Kidney (tissue), 14 donors: ENCODE measurements around the gene PLCD1. TPM values are rescaled to one million over a fixed set of nuclear protein-coding genes. Genes with fewer than 3 reads are reported as not detected.

Experiments
- DNase-seq, 5 donors: peaks; one replicate each; pipeline ENCODE4 v3.0.0-alpha.2; 2013 to 2020
- FAIRE-seq: peaks from 2 replicates; lab custom pipeline; 2012; peaks lifted over from hg19 to GRCh38; lab: Jason Lieb, UNC
- H3K27ac ChIP-seq, 2 donors: one replicate each; pipeline ENCODE4 v1.7.0; 2013; ENCODE audit warnings: low read depth in 2 of 2, low read length in 2 of 2, inconsistent platforms in 1 of 2
- H3K27me3 ChIP-seq: one replicate; pipeline ENCODE4 v1.7.1; 2013; ENCODE audit warnings: low read length, inconsistent platforms; ENCODE audit not compliant: control insufficient read depth, insufficient read depth
- H3K36me3 ChIP-seq, 3 donors: one replicate each; pipeline versions ENCODE4 v1.7.0 to v1.7.1; 2013; ENCODE audit warnings: low read length in 3 of 3, control low read depth in 1 of 3, inconsistent platforms in 1 of 3; ENCODE audit not compliant: insufficient read depth in 3 of 3, control insufficient read depth in 2 of 3
- H3K4me1 ChIP-seq, 3 donors: one replicate each; pipeline versions ENCODE4 v1.7.0 to v1.7.1; 2013; ENCODE audit warnings: low read length in 3 of 3, inconsistent platforms in 1 of 3, low read depth in 1 of 3; ENCODE audit not compliant: control insufficient read depth in 2 of 3, insufficient read depth in 2 of 3
- H3K4me3 ChIP-seq, 3 donors: one replicate each; pipeline versions ENCODE4 v1.7.0 to v1.8.1; 2013; ENCODE audit warnings: low read length in 3 of 3, control low read depth in 1 of 3, inconsistent platforms in 1 of 3
- H3K9ac ChIP-seq, 3 donors: one replicate each; pipeline versions ENCODE4 v1.7.0 to v1.7.1; 2013; ENCODE audit warnings: low read length in 3 of 3, control low read depth in 1 of 3, inconsistent platforms in 1 of 3
- H3K9me3 ChIP-seq, 3 donors: one replicate each; pipeline versions ENCODE4 v1.7.0 to v1.7.1; 2013; ENCODE audit warnings: low read length in 3 of 3, control low read depth in 1 of 3, inconsistent platforms in 1 of 3; ENCODE audit not compliant: control insufficient read depth in 2 of 3, insufficient read depth in 1 of 3
- CTCF ChIP-seq: IDR thresholded peaks from 3 replicates; pipeline ENCODE4 v1.5.1; 2012; ENCODE audit warnings: mild to moderate bottlenecking, moderate library complexity, borderline replicate concordance; ENCODE audit not compliant: insufficient read depth; ENCODE audit errors: extremely low read depth
- intact Hi-C: fragments of 100-400 bp; cut with DNase I; formaldehyde crosslinking; loops from one replicate; pipeline ENCODE4 v1.11.1; 2022
- polyA plus RNA-seq: library from polyadenylated mRNA; stranded (reverse); fragments of 350-450 nt; fragmentation: Illumina TruSeq; extraction: RNeasy Lipid Tissue Mini Kit (QIAGEN cat#74804); gene quantifications from one replicate; pipeline ENCODE4 v1.2.3, GENCODE V29; 2014; ENCODE audit warnings: low read depth, low replicate concordance; ENCODE audit not compliant: insufficient read depth
- total RNA-seq: library from RNA; stranded (reverse); fragmentation: NEBNext Ultra II Directional; extraction: Animal tissue kit (Norgen Biotek cat#: 25700); gene quantifications from one replicate; pipeline ENCODE4 v1.2.1, GENCODE V29; 2021
- donor health status: control.
- donor health status: control.
- donor health status: control.
- donor health status: control.
- donor health status: control.
- donor health status: DM: yes; HTN: yes; CAD: no.
- donor health status: Normal renal cell carcinoma (clear cell type).

PLCD1 gene
- total and polyA plus RNA-seq, 2 donors from 2014 or later = 39.1 to 50.0 TPM

GRCh38 chr3:38051131-38051530, 21.7 kb upstream of the PLCD1 start:
- H3K27me3 ChIP-seq = no peaks in the 10 kb centered on the region
- DNase-seq = no peak
- H3K27ac ChIP-seq = no peak overlapping the region
- TF ChIP-seq CTCF = no peak
- no peaks in the 10 kb centered on the region for H3K36me3 ChIP-seq
- H3K4me1 ChIP-seq = no peaks in the 10 kb centered on the region
- FAIRE-seq = no peak
- intact Hi-C loops = no loop called here
- H3K4me3 ChIP-seq = no peak overlapping the region
- H3K9ac ChIP-seq = no peak overlapping the region
- no peaks in the 10 kb centered on the region for H3K9me3 ChIP-seq

GRCh38 chr3:38049358-38050126, 20.1 kb upstream of the PLCD1 start:
- TF ChIP-seq CTCF = no peak
- no peaks in the 10 kb centered on the region for H3K36me3 ChIP-seq
- H3K27ac ChIP-seq = no peak overlapping the region
- no peak overlapping the region for H3K9ac ChIP-seq
- no peaks in the 10 kb centered on the region for H3K9me3 ChIP-seq
- H3K4me3 ChIP-seq = no peak overlapping the region
- FAIRE-seq (no peak), DNase-seq (no peak)
- no peaks in the 10 kb centered on the region for H3K4me1 ChIP-seq
- H3K27me3 ChIP-seq = no peaks in the 10 kb centered on the region
- intact Hi-C loops = no loop called here

- Histone ChIP-seq H3K27me3 (no peaks in the 10 kb centered on the region), H3K27ac (no peak overlapping the region), H3K4me1 (no peaks in the 10 kb centered on the region), H3K36me3 (no peaks in the 10 kb centered on the region), H3K4me3 (no peak overlapping the region), H3K9ac (no peak overlapping the region), H3K9me3 (no peaks in the 10 kb centered on the region)
- DNase-seq (no peak), FAIRE-seq (no peak)
- intact Hi-C loops = no loop called here
- no peak for TF ChIP-seq CTCF
Measured at GRCh38 chr3:38047896-38048295, 18.5 kb upstream of the PLCD1 start.
